GM12865 (cell line): ENCODE data around the gene KIF13A.
A peak's percentile ranks its signal among the peaks of the same experiment; 100 is the strongest.

ENCODE experiments used
- DNase-seq: peaks from one replicate; pipeline ENCODE4 v3.0.0; 2010; ENCODE audit warnings: low read depth
- H3K4me3 ChIP-seq: 2 replicates; pipeline ENCODE4 v1.5.1; 2011; ENCODE audit warnings: mild to moderate bottlenecking, low read depth, low read length, control low read depth
- TF ChIP-seq, protein P1 (sequence below): IDR thresholded peaks from 2 replicates; pipeline ENCODE4 v1.5.1; 2011; ENCODE audit warnings: low read length, control low read depth, low read depth, inconsistent platforms; ENCODE audit not compliant: insufficient read depth; ENCODE audit errors: missing control alignments

The KIF13A gene

DNA sequence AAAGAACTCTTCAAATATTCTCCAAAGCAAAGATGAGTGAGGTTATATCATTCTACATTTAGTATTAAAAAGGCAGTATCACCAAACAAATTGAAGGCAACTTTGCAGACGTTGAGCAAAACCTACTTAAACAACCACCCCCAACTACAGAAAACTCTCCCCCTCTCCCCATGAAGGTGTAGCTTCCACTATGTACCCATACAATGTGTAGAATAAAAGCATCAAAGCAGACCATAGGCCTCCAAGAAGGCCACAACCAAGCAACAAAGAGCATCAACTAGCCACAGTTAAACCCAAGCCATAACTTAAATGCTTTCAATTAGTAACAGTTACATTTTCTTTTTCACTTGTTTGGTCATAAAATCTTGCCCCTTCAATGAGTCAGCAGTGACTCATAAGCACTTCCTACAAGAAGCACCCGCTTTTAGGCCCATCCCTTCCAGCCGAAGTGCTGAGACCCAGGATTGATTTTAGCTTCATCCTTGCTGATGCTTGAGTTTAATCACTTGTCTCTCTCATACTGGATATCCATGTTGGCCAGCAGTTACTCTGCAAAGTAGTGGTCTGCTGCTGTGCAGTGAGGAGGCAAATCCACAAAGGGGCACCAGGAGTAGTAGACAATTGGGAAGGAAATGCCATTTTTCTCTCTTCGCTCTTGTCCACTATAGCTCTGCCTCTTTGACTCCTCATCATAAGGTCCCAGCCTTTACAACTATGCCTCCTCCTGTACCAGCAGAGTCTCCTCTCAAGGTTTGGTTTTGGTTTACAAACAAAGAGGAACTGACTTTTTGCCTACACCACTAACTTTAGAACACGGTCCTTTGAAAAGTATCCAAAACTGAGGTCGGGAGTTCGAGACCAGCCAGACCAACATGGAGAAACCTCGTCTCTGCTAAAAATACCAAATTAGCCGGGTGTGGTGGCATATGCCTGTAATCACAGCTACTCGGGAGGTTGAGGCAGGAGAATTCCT lies 272.3 kb downstream of the KIF13A start:
- no peak overlapping the region for H3K4me3 ChIP-seq
- peak; percentile 54 for DNase-seq

DNA sequence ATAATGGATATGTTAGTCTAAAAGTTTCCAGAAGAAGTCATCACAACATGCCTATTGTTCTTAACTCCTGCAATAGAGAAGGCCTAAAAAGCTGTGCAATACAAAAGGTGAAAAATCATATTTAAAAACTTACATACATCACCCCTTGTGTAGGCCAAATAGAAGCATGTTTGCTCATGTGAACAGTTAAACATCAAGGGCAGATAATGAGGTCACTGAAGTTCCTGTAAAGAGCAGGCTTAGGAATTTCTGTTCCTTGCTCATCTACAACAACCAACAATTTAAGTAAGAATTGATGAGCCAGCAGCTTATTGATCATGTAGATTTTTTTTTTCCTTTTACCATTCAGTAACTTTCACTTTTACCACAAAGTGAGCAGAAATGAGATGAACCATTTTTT lies 273.3 kb downstream of the KIF13A start:
- H3K4me3 ChIP-seq, result no peak overlapping the region
- DNase-seq, result no peak
- TF ChIP-seq, protein P1, sequence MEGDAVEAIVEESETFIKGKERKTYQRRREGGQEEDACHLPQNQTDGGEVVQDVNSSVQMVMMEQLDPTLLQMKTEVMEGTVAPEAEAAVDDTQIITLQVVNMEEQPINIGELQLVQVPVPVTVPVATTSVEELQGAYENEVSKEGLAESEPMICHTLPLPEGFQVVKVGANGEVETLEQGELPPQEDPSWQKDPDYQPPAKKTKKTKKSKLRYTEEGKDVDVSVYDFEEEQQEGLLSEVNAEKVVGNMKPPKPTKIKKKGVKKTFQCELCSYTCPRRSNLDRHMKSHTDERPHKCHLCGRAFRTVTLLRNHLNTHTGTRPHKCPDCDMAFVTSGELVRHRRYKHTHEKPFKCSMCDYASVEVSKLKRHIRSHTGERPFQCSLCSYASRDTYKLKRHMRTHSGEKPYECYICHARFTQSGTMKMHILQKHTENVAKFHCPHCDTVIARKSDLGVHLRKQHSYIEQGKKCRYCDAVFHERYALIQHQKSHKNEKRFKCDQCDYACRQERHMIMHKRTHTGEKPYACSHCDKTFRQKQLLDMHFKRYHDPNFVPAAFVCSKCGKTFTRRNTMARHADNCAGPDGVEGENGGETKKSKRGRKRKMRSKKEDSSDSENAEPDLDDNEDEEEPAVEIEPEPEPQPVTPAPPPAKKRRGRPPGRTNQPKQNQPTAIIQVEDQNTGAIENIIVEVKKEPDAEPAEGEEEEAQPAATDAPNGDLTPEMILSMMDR, result no peak

More for the DNA sequence above, 272.3 kb downstream of the KIF13A start:
- TF ChIP-seq, protein P1, result no peak

DNA sequence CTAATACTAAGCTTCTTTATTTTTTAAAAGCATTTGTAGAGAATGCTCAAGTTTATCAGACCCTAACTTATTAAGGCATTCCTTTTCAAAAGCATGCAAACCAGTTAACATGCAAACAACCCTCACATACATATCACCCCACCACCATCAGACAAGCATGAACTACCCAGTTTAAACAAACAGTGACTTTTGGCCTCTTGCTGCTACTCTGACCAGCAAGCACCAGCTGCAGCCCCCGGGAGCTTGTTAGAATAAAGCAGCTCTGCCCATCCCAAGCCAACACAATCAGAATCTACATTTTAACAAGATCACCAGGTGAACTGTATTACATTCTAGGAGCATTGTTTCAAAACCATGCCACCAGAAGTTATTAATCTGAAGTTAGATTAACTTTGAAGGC lies 274.9 kb downstream of the KIF13A start:
- DNase-seq, result no peak
- no peak overlapping the region for H3K4me3 ChIP-seq
- TF ChIP-seq, protein P1, result no peak

DNA sequence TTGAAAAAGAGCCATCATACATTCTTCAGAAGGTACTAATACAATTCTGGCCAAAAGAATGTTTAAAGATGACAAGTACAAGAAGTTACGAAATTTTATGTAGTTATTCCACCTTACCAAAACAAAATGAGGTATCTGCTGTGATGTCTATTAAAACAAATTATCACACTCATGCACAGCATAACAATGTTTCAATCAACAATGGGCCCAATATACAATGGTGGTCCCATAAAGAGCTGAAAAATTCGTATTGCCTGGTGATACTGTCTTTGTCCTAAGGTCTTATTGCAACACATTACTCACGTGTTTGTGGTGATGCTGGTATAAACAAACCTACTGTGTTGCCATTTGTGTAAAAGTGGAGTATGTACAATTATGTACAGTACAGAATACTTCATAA lies 277.1 kb downstream of the KIF13A start:
- no peak for DNase-seq
- TF ChIP-seq, protein P1, result no peak
- no peak overlapping the region for H3K4me3 ChIP-seq

DNA sequence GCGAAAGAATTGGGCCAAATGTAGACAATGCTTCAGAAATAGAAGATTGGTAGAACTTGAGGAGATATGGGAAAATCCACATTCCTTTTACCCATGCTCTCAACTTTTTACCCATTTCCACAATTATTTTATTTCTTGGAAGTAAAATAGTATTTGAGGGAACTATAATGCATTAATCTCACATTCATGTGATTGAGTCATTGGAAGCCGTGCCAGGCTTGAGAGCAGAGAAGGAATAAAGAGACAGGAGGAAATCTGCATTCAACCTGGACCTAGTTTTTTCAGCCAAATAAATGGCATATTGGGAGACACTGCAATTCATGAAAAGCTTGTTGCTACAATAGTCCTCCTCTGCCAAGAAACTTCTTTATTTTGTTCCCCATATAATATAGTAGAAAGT lies 278.0 kb downstream of the KIF13A start:
- H3K4me3 ChIP-seq, result no peak overlapping the region
- no peak for DNase-seq
- TF ChIP-seq, protein P1, result no peak
